Breast epithelium (tissue), 4 donors: ENCODE results near the gene DRD5. TPM values are rescaled to one million over a fixed set of nuclear protein-coding genes. Genes with fewer than 3 reads are reported as not detected.

Source experiments
- DNase-seq, 2 donors: peaks; one replicate each; pipeline ENCODE4 v3.0.0-alpha.2; 2019; ENCODE audit warnings: low spot score in 2 of 2
- H3K27ac ChIP-seq, 2 donors: fragments of 200-600 bp; sonication (generic) in 1 of 2; one replicate each; pipeline ENCODE4 v1.5.1; 2016 to 2019; ENCODE audit warnings: mild to moderate bottlenecking in 1 of 2
- H3K27me3 ChIP-seq, 2 donors: fragments of 200-600 bp; sonication (generic) in 1 of 2; one replicate each; pipeline versions ENCODE4 v1.5.1 to v1.6.0; 2017 to 2019; ENCODE audit warnings: control low read depth in 1 of 2, mild to moderate bottlenecking in 1 of 2
- H3K36me3 ChIP-seq: fragments of 200-600 bp; one replicate; pipeline ENCODE4 v1.5.1; 2019
- H3K4me1 ChIP-seq, 2 donors: fragments of 200-600 bp; sonication (generic); one replicate each; pipeline ENCODE4 v1.5.1; 2016 to 2019; ENCODE audit warnings: control low read depth in 1 of 2
- H3K4me3 ChIP-seq, 3 donors: fragments of 200-600 bp; sonication (generic); 1 replicate in 2 of 3; 2 replicates in 1 of 3; pipeline ENCODE4 v1.5.1; 2016 to 2019; ENCODE audit warnings: mild to moderate bottlenecking in 3 of 3, moderate library complexity in 2 of 3
- H3K9me3 ChIP-seq, 2 donors: fragments of 200-600 bp; sonication (generic) in 1 of 2; one replicate each; pipeline ENCODE4 v1.5.1; 2016 to 2019; ENCODE audit warnings: control low read depth in 1 of 2
- POLR2A ChIP-seq: fragments of 450-650 bp; IDR thresholded peaks from one replicate; pipeline ENCODE4 v1.6.1; 2016; ENCODE audit warnings: antibody characterized with exemption, mild to moderate bottlenecking, moderate library complexity
- POLR2AphosphoS5 ChIP-seq, 3 donors: sonication (generic); formaldehyde crosslinking; IDR thresholded peaks; one replicate each; pipeline ENCODE4 v1.6.1; 2017; ENCODE audit warnings: antibody characterized with exemption in 3 of 3
- intact Hi-C: fragments of 100-400 bp; cut with DNase I; formaldehyde crosslinking; loops from one replicate; pipeline ENCODE4 v1.15.1; 2023; ENCODE audit warnings: low total_unique reads
- total RNA-seq, 3 donors: library from RNA; depleted of rRNA; stranded (reverse); fragments of >200 nt; gene quantifications; one replicate each; pipeline ENCODE4 v1.1.0, GENCODE V29; 2016
- TF ChIP-seq, protein P1 (sequence below), 3 donors: fragments of 450-650 bp; IDR thresholded peaks; one replicate each; pipeline ENCODE4 v1.5.1; 2016 to 2017; ENCODE audit warnings: antibody characterized with exemption in 3 of 3, mild to moderate bottlenecking in 3 of 3, moderate library complexity in 3 of 3

The DRD5 gene
- total RNA-seq, 3 donors from 2014 or later, result not detected

DNA sequence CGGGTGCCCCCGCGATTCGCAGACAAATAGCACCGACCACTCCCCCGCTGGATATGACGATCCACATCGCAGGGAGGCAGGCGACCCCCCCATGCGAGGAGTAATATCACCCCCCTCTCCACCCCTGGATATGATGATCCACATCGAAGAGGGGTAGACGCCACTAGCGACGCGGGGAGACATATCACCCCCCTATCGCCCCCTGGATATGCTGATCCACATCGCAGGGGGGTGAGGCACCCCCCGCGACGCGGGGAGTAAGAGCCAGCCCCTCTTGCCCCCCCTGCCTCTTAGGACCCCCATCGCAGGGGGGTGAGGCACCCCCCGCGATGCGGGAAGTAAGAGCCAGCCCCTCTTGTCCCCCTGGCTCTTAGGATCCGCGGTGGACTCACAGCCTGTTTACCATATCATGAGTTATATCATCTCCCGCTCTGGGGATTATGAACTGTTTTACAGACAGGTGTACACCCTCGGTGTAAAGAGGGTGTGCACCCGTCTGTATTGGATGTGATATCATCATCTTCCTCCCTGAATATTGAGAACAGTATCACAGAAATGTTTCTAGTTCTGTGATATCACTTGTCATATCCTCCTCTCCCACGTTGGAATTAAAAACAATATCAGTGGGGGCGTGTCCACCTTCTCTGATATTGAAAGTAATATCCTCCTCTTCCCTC lies 22.7 kb upstream of the DRD5 start:
- Histone ChIP-seq H3K36me3 (no peaks in the 10 kb centered on the region), H3K4me3 (no peak overlapping the region), H3K4me1 (no peaks in the 10 kb centered on the region), H3K27ac (no peak overlapping the region), H3K9me3 (no peaks in the 10 kb centered on the region), H3K27me3 (no peaks in the 10 kb centered on the region)
- intact Hi-C loops, result no loop called here
- TF ChIP-seq POLR2A, result no peak
- no peak for DNase-seq

DNA sequence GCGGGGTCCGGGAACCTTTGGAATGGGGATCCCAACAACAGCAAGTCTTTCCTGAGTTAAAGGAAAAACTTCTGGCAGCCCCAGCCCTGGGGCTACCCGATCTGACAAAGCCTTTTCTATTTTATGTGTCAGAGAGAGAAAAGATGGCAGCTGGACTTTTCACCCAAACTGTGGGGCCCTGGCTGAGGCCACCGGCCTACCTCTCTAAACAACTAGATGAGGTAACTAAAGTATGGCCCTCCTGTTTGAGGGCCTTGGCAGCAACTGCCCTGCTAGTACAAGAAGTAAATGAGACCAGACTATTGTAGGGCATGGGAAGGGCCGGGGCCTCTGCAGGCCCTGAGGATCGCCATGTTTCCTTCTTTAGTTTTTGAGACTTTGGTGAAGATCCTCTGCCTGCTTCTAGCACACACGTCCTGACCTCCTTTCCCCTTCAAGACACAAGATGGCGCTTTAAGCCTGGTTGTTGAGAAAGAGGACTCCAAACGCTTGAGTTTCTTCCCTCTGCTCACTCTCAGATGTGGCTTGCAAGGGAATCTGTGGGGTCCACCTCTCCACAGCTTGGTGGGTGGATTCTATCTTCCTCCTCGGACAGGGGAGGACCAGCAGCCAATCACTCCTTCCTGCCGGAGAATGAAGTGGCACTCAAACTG lies 18.5 kb upstream of the DRD5 start:
- peak in 1 of 2 donors; percentile 61 for DNase-seq
- H3K27ac ChIP-seq, result no peak overlapping the region
- no peaks in the 10 kb centered on the region for H3K9me3 ChIP-seq
- TF ChIP-seq, protein P1, sequence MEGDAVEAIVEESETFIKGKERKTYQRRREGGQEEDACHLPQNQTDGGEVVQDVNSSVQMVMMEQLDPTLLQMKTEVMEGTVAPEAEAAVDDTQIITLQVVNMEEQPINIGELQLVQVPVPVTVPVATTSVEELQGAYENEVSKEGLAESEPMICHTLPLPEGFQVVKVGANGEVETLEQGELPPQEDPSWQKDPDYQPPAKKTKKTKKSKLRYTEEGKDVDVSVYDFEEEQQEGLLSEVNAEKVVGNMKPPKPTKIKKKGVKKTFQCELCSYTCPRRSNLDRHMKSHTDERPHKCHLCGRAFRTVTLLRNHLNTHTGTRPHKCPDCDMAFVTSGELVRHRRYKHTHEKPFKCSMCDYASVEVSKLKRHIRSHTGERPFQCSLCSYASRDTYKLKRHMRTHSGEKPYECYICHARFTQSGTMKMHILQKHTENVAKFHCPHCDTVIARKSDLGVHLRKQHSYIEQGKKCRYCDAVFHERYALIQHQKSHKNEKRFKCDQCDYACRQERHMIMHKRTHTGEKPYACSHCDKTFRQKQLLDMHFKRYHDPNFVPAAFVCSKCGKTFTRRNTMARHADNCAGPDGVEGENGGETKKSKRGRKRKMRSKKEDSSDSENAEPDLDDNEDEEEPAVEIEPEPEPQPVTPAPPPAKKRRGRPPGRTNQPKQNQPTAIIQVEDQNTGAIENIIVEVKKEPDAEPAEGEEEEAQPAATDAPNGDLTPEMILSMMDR (IDR thresholded peaks at IDR 0.05), result peak in 2 of 3 donors; percentile 70
- TF ChIP-seq POLR2AphosphoS5 (IDR thresholded peaks at IDR 0.05) (peak in 1 of 3 donors; percentile 50), POLR2A (no peak)
- H3K4me3 ChIP-seq, result no peak overlapping the region
- intact Hi-C loops, result loop anchor here (10.0 kb wide), 1 partner anchor 252 kb away; no protein-coding TSS in a partner anchor
- H3K4me1 ChIP-seq, result no peaks in the 10 kb centered on the region
- H3K36me3 ChIP-seq, result no peaks in the 10 kb centered on the region
- H3K27me3 ChIP-seq, result no peaks in the 10 kb centered on the region

DNA sequence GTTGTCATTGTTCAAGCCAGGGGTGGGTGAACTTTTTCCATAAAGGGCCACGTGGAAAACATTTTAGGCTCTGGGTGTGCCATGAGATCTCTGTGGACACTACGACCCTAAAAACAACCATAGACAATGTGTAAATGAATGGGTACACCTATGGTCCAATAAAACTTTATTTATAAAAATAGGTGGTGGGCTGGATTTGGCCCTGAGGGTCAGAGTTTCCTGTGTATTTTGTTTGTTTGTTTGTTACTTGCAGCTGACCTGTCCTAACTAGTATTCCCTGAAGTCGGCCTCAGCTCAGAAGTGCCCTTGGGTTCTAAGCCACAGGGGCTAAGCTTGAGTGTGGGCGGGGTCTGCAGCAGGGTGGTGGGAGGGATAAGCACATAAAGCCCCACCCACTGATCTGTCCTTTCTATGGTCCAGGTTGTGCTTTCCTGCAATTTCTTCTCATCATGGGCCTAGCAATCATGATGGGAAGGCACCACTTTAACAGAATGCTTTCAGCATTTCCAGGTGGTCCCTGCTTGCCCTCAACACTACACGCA lies 17.2 kb upstream of the DRD5 start:
- Histone ChIP-seq H3K27me3 (no peaks in the 10 kb centered on the region), H3K36me3 (no peaks in the 10 kb centered on the region), H3K4me1 (no peaks in the 10 kb centered on the region), H3K27ac (no peak overlapping the region), H3K4me3 (no peak overlapping the region), H3K9me3 (no peaks in the 10 kb centered on the region)
- intact Hi-C loops, result loop anchor here (10.0 kb wide), 1 partner anchor 251 kb away; no protein-coding TSS in a partner anchor
- DNase-seq, result no peak
- TF ChIP-seq POLR2AphosphoS5 (IDR thresholded peaks at IDR 0.05) (no peak), POLR2A (no peak)
- TF ChIP-seq, protein P1 (IDR thresholded peaks at IDR 0.05), result no peak

DNA sequence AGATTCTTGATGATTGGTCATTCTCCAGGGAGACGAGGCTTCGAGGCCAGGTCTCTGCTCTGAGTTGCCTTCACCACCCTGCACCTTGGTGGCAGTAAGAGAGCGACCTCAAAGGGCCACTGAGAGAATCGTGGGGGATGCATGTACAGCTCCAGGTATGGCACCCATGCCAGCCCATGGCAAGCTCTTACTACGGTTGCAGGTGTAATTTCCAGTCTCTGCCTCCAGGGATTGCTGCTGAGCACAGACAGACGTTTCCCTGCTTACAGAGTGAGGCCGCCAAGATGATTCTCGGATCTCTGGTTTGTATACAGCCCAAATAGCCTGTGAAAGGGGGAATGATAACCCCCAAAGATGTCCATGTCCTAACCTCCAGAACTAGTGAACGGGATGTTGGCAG lies 16.3 kb upstream of the DRD5 start:
- no peak for DNase-seq
- Histone ChIP-seq H3K36me3 (no peaks in the 10 kb centered on the region), H3K4me3 (no peak overlapping the region), H3K27ac (no peak overlapping the region), H3K4me1 (no peaks in the 10 kb centered on the region), H3K27me3 (no peaks in the 10 kb centered on the region), H3K9me3 (no peaks in the 10 kb centered on the region)
- intact Hi-C loops, result loop anchor here (10.0 kb wide), 1 partner anchor 250 kb away; no protein-coding TSS in a partner anchor
- TF ChIP-seq, protein P1 (IDR thresholded peaks at IDR 0.05), result peak in 1 of 3 donors; percentile 16
- TF ChIP-seq POLR2AphosphoS5 (IDR thresholded peaks at IDR 0.05) (no peak), POLR2A (no peak)

DNA sequence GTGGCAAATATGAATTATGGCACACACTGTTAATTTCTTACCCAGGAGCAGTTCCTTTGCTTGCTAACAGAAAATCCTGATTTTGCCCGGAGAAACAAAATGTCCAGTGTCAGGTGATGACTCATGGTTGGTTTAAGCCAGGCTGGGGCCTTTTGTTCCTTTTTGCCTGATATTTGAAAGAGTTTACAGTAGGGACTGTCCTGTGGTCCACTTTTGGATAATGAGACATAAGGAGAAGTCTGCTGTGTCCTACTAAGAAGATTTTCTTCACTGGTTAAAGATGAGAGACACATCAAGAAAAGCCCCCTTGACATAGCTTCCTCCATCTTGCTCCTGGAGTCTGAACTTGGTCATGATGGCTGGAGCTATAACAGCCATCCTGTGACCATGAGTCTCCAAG lies 12.1 kb upstream of the DRD5 start:
- no peaks in the 10 kb centered on the region for H3K27me3 ChIP-seq
- no peak overlapping the region for H3K4me3 ChIP-seq
- no peak overlapping the region for H3K27ac ChIP-seq
- no peak for DNase-seq
- H3K36me3 ChIP-seq, result no peaks in the 10 kb centered on the region
- intact Hi-C loops, result loop anchor here (10.0 kb wide), 1 partner anchor 245 kb away; no protein-coding TSS in a partner anchor
- H3K9me3 ChIP-seq, result no peaks in the 10 kb centered on the region
- H3K4me1 ChIP-seq, result no peaks in the 10 kb centered on the region
- no peak for TF ChIP-seq POLR2A
- TF ChIP-seq POLR2AphosphoS5 (IDR thresholded peaks at IDR 0.05), result no peak
- TF ChIP-seq, protein P1 (IDR thresholded peaks at IDR 0.05), result no peak
